SIG-M5 treated with dmso at 0.1 percent for 504 hours (cell line): ENCODE measurements around the gene CFAP52.
"Not testable (repeated sequence)": the region's sequence is repeated elsewhere in the genome, so short reads cannot be mapped to it uniquely, and the experiment has no call there.

Experiments
- DNase-seq: peaks from one replicate; lab custom pipeline; 2025; ENCODE audit not compliant: unreplicated experiment; lab: John Stamatoyannopoulos, UW

Gene CFAP52

GRCh38 chr17:9576521-9577372, at the start of gene CFAP52:
TSS of gene CFAP52 (plus strand) at chr17:9576642. CDS start at chr17:9576696, 54 bp downstream.
- DNase-seq: peak; percentile 61

DNA sequence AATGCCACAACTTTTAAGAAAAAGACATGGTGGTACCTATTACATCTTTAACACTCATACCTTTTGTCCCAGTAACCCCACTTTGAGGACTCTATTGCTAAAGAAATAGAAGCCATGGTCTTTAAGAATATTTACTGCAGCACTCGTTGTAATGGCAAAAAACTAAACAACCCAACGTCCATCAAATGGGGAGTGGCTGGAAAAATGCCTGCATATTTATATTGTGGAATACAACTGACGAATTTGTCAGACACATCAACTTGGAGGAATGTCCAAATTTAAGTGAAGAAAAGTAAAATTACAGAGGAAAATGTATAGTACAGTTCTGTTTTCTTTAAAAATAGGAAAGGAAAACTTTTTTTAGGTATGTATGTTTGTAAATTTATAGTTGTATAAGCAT, 48.7 kb upstream of the CFAP52 start:
- no peak for DNase-seq

GRCh38 chr17:9529033-9529700, 47.3 kb upstream of the CFAP52 start:
- peak; percentile 7 for DNase-seq

DNA sequence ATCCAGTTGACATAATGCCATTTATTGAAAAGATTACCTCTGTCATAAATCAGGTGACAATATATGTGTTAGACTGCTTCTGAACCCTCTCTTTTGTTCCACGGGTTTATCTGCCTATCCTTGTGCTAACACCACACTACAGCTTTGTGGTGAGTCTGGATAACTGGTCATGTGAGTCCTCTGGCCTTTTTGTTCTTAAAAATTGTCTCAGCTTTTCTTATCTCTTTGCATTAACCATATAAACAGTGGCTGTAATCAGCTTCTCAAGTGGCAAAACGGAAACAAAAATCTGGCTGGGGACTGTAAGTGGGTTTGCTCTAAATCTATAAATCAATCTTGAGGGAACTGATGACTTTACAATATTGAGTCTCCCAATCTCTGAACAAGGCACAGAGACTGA, 45.4 kb upstream of the CFAP52 start:
- no peak for DNase-seq

GRCh38 chr17:9532715-9533114, 43.7 kb upstream of the CFAP52 start:
- no peak for DNase-seq

DNA sequence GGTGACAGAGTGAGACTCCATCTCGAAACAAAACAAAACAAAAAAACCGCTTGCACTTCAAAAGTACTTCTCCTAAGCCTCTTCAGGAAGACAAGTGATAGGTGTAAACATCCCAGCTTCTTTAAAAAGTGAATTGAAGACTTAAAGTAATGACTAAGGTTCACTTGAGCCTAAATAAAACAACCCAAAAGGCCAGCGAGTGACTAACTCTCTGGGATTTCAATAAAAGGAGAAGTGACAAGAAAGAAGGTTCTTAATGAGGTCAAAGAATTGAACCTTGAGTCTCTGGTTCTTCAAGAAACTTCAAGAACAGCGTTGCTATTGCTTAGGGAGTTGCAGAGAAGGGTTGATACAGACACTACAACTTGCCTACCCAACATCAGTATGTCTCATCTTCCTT, 43.0 kb upstream of the CFAP52 start:
- no peak for DNase-seq

- no peak for DNase-seq
Measured at GRCh38 chr17:9536061-9536460, 40.4 kb upstream of the CFAP52 start.

DNA sequence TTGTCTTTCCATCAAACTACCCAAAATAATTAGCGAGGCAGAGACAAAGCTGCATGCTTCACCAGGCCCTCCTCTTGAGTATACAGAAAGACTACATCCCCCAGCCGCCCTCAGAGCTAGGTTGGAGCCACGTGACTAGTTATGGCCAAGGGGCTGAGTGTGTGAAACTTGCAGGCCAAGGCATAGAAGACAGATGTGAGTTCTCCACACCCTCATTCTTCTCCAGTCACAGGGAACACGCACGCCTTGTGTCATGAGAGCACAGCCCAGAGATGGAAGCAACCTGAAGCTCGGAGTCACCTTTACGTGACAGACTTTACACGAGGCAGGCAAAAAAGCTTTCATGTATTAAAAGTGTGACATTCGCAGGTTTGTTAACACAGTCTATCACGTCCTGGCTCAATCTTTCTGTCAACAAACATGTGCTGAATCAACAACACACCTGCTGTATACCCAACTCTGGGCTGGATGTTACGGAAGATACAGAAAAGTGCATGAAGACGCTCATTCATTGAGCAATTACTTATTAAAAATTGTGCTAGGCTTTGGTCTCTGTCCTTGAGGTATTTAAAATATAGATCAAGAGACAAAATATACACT, 39.2 kb upstream of the CFAP52 start:
- no peak for DNase-seq

DNA sequence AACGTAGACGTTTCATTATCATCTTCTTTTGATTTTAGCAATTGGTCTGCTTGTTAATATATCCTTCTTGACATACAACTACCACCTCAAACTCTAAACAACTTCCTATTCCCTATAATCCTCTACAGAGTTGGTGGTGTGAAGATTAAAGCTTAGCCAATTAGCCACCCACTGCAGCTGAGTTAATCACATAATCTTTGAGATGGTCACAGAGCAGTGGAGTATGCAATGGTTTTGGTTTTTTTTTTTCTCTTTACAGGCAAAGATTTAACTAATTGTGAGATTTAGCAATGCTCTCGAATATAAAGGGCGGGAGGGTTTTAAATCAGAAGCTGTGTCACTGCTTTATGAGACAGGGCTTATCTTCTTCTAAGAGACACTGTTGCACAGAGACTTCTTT, 37.8 kb upstream of the CFAP52 start:
- DNase-seq: no peak

DNA sequence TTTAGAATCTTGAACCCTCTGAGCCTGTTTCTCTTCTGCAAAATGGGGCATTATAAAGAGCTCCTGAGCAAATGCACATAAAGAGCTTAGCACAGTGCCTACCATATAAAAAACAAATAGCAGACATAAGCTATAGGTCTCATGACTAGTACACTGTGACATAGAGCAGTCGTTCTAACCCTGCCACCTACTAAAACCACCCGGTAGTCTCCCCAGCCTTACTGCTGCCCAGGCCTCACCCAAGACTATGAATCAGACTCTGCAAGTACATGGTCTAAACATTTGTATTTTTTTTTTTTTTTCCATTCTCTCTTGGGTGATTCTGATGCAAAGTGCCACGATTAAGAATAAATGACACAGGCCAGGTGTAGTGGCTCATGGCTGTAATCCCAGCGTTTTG, 34.7 kb upstream of the CFAP52 start:
- DNase-seq: no peak

DNA sequence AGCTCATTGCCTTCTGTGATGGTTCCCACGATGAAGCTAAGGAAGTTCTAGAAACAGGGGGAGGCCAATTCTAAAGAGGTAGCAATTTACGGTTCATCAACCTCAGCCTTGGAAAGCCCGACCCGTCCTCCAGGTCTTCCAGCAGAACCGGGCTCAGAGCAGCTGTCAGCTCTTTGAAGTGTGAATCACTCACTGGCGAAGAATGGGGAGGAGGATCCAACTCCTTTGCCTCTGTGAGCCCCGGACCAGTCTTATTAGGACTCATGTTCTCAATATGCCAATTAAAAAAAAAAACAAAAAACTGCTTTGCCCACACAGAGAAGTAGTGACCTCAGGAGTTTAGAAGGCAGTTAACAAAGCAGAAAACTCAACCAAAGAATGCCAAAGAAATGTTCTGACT, 32.2 kb upstream of the CFAP52 start:
- DNase-seq: no peak

DNA sequence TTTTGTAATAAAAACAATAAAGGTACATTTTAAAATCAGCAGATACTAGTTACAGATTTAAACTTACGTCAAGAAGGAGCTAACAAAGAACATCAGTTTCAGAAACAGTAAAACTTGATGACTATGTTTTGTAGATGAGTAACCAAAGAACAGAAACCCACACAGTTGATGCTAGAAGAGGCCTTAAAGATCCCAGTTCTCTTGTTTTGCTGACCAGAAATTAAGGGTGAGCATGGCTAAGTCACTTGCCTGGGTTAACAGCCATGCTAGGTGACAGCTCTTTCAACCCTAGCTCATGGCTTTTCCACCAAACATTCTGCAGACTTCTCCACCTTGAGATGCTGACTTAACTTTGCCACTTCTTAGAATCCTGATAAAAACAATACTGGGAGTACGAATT, 27.2 kb upstream of the CFAP52 start:
- no peak for DNase-seq

- DNase-seq: no peak
Measured at GRCh38 chr17:9553181-9553580, 23.3 kb upstream of the CFAP52 start.

DNA sequence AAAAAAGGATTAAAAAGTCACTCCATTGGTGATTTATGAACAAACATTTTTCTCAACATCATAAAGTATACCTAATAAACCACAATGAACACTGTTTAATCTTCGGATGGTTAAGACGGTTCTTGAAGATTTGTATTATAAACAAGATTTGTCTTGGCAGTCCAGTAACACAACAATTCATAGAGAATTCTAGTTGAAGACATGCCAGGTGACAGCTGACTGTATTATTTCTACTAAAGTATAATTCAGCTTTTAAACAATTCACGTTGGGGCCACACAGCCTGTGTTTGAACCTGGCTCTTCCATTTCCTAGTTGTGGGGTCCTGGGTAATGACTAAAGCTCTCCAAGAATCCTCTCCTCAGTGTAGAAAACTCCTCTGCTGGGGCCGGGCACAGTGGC, 22.8 kb upstream of the CFAP52 start:
- DNase-seq: no peak

DNA sequence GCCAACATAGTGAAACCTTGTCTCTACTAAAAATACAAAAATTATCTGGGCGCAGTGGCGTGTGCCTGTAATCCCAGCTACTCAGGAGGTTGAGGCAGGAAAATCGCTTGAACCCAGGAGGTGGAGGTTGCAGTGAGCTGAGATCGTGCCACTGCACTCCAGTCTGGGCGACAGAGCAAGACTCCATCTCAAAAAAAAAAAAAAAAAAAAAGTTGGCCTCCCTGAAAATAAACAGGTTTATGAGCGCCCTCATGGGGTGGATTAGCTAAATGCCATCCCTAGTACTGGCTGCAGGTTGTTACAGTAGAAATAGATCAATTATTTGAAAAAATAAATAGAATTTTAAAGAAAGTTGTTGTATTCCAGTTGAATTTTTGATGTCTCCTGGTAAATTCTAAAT, 21.7 kb upstream of the CFAP52 start:
- peak; percentile 64 for DNase-seq

DNA sequence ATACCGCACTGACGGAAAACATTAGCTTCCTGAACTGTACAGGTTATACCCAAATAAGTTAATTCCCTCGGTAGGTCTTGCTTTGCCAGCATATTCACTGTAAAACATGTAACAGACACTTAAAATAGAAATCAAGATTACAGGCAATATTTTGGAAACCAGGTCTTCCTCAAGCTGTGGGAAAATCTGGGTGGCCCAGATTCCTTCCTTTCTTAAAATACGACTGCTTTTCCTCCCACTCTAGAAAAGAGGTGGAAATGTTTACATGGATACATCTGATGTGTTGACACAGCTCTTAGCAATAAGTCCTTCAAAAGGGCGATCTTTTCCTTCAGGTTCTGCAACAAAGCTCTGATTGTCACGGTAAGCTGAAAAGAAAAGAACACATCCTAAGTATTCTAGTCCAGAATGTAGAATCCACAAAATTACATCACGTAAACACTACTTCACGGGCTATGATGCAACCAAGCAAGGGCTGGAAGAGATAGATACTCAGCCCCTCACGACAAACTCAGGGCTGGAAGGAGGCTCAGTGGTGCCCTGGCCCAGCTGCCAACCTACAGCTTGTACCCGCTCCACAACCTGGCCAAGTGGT, 19.2 kb upstream of the CFAP52 start:
- DNase-seq: no peak

- DNase-seq: no peak
Measured at GRCh38 chr17:9557857-9558256, 18.6 kb upstream of the CFAP52 start.

DNA sequence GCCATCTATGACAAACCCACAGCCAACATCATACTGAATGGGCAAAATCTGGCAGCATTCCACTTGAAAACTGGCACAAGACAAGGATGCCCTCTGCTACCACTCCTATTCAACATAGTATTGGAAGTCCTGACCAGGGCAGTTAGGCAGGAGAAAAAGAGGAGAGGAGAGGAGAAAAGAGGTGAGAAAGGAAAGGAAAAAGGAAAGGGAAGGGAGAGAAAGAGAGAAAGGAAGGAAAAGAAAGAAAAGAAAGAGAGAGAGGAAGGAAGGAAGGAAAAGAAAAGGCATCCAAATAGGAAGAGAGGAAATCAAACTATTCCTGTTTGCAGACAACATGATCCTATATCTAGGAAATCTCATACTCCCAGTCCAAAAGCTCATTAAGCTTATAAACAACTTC, 12.3 kb upstream of the CFAP52 start:
- no peak for DNase-seq

GRCh38 chr17:9566067-9566466, 10.4 kb upstream of the CFAP52 start:
- DNase-seq: no peak

DNA sequence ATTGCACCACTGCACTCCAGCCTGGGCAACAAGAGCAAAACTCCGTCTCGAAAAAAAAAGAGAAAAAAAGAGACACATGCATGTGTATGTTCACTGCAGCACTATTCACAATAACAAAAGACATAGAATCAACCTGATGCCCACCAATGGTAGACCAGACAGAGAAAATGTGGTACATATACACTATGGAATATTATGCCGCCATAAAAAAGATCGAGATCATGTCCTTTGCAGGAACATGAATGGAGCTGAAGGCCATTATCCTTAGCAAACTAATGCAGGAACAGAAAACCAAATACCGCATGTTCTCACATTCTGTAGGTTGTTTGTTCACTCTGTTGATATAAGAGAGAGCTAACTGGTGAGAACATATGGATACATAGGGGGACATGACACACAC, 9.7 kb upstream of the CFAP52 start:
- DNase-seq: not testable (repeated sequence)

DNA sequence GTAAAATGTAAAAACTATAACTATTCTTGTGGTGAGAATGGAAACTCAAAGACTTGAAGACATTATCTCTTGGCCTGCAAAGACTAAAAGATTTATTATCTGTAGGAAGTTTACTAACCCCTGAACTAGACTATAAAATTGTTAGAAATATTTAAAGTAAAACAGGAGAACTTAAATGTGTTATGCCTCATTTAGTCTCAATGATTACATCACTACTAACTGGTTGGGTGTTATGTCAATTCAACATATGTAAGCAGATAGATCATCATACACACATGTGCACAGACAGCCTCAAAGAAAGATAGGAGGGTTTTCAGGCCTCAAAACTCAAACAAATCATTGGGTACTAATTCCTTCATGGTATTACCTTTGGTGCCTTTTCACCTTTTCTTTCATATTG, 8.4 kb upstream of the CFAP52 start:
- no peak for DNase-seq
